B cell (primary cell): ENCODE results near the gene SLFN11.

Source experiments
- EZH2 ChIP-seq: IDR thresholded peaks from 2 replicates; pipeline ENCODE4 v1.6.1; 2012; ENCODE audit warnings: borderline replicate concordance, low read depth, mild to moderate bottlenecking, moderate library complexity, low read length; ENCODE audit not compliant: insufficient read depth, poor library complexity, severe bottlenecking
- TF ChIP-seq, protein P1 (sequence below): fragments of 200-600 bp; IDR thresholded peaks from one replicate; pipeline ENCODE4 v1.8.0; 2022; ENCODE audit warnings: antibody characterized with exemption, mild to moderate bottlenecking

DNA sequence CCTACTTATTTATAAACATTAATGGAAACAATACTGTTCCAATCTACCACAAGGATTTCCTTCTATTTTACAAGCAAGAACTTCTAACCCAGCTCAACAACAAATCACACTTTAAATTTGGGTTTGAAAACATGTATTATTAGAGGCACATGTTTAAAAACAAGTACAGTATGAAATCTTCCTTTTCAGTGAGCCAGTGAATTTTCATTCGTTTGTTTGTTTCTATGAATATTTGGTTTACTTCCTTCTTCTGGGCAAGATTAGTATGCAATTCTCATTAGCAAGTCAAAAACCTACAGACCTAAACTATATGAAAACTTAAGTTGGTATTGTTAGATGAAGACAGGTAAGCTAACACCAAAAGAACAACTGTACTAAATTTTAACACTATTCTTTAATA, 33.1 kb upstream of the SLFN11 start:
- no peak for TF ChIP-seq EZH2
- TF ChIP-seq, protein P1, sequence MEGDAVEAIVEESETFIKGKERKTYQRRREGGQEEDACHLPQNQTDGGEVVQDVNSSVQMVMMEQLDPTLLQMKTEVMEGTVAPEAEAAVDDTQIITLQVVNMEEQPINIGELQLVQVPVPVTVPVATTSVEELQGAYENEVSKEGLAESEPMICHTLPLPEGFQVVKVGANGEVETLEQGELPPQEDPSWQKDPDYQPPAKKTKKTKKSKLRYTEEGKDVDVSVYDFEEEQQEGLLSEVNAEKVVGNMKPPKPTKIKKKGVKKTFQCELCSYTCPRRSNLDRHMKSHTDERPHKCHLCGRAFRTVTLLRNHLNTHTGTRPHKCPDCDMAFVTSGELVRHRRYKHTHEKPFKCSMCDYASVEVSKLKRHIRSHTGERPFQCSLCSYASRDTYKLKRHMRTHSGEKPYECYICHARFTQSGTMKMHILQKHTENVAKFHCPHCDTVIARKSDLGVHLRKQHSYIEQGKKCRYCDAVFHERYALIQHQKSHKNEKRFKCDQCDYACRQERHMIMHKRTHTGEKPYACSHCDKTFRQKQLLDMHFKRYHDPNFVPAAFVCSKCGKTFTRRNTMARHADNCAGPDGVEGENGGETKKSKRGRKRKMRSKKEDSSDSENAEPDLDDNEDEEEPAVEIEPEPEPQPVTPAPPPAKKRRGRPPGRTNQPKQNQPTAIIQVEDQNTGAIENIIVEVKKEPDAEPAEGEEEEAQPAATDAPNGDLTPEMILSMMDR = no peak
